IMR-90 (cell line): ENCODE data around the gene TUBB2B.

Experiments used
- CEBPB ChIP-seq: IDR thresholded peaks from 2 replicates; pipeline ENCODE4 v1.6.1; 2012; ENCODE audit warnings: low read depth, low read length, improper control_type of control experiment
- CHD1 ChIP-seq: IDR thresholded peaks from 2 replicates; pipeline ENCODE4 v1.6.1; 2012; ENCODE audit warnings: low read depth, low read length, improper control_type of control experiment
- CTCF ChIP-seq: conservative IDR thresholded peaks from 2 replicates; pipeline ENCODE4 v1.5.1; 2012; ENCODE audit warnings: mild to moderate bottlenecking, low read depth, low read length, improper control_type of control experiment
- FOS ChIP-seq: fragments of 150-350 bp; IDR thresholded peaks from 2 replicates; pipeline ENCODE4 v1.6.1; 2016; ENCODE audit warnings: low read depth, low read length
- NFE2L2 ChIP-seq: fragments of 150-350 bp; IDR thresholded peaks from 2 replicates; pipeline ENCODE4 v1.6.1; 2016; ENCODE audit warnings: low read depth, mild to moderate bottlenecking, low read length
- POLR2A ChIP-seq: IDR thresholded peaks from 2 replicates; pipeline ENCODE4 v1.6.1; 2012; ENCODE audit warnings: mild to moderate bottlenecking, low read depth, low read length
- RAD21 ChIP-seq: IDR thresholded peaks from 2 replicates; pipeline ENCODE4 v1.6.1; 2012; ENCODE audit warnings: low read length, improper control_type of control experiment
- SMC3 ChIP-seq: fragments of 150-350 bp; IDR thresholded peaks from 2 replicates; pipeline ENCODE4 v1.6.1; 2016; ENCODE audit warnings: low read depth, mild to moderate bottlenecking, antibody characterized with exemption, low read length, moderate library complexity
- TF ChIP-seq, protein P1 (sequence below): fragments of 150-350 bp; IDR thresholded peaks from 2 replicates; pipeline ENCODE4 v1.6.1; 2016; ENCODE audit warnings: low read depth, mild to moderate bottlenecking, low read length, moderate library complexity, borderline replicate concordance

DNA sequence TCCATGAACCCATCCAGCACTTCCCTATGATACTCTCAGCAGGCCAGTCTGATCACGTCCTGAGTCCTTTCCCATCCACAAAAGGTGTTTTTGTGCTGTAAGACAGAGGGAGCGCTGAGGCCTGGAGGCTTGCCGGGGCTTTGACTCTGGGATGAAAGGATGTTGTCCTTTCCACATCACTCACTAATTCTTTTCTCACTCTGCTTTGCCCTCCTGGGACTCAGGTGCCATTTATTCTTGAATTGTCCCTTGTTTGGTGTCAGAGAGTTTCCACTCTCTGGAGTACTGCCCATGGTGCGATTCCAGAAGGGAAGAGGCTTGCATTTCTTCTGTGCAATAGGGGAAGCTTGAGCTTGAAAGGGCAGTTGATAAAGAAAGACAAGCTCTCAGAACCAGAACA is 15.3 kb upstream of the TUBB2B start:
- TF ChIP-seq CTCF, result no peak
- no peak for TF ChIP-seq POLR2A
- no peak for TF ChIP-seq CEBPB
- no peak for TF ChIP-seq RAD21
- TF ChIP-seq FOS, result no peak
- TF ChIP-seq NFE2L2, result no peak
- TF ChIP-seq, protein P1, sequence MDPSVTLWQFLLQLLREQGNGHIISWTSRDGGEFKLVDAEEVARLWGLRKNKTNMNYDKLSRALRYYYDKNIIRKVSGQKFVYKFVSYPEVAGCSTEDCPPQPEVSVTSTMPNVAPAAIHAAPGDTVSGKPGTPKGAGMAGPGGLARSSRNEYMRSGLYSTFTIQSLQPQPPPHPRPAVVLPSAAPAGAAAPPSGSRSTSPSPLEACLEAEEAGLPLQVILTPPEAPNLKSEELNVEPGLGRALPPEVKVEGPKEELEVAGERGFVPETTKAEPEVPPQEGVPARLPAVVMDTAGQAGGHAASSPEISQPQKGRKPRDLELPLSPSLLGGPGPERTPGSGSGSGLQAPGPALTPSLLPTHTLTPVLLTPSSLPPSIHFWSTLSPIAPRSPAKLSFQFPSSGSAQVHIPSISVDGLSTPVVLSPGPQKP, result no peak
- TF ChIP-seq SMC3, result no peak
- TF ChIP-seq CHD1, result no peak
